ENCODE measurements around the gene DPAGT1. TPM values are rescaled to one million over a fixed set of nuclear protein-coding genes. Genes with fewer than 3 reads are reported as not detected.

The DPAGT1 gene
- total RNA-seq, 4 donors from 2014 or later = 18.5 to 29.9 (median 26.7) TPM

- Histone ChIP-seq H3K9me3 (no peaks in the 10 kb centered on the region), H3K36me3 (peaks cover 24 to 84% (median 35%) of the 10 kb centered on the region in 3 donors), H3K27ac (no peak overlapping the region), H3K4me1 (peaks cover 3 to 14% (median 5%) of the 10 kb centered on the region in 3 donors), H3K4me3 (no peak overlapping the region), H3K27me3 (no peaks in the 10 kb centered on the region)
- 57 to 83% methylated on average over 2 to 3 of the region's 3 CpGs for WGBS, 2 donors
- intact Hi-C loops (cut with DNase I) = no loop called here
- DNase-seq = no peak
- TF ChIP-seq POLR2A (IDR thresholded peaks at IDR 0.05) (no peak), CTCF (IDR thresholded peaks at IDR 0.05) (no peak)
Observed at GRCh38 chr11:119130662-119131061, 29.0 kb upstream of the DPAGT1 start.

- TF ChIP-seq CTCF (IDR thresholded peaks at IDR 0.05) (no peak), POLR2A (IDR thresholded peaks at IDR 0.05) (no peak)
- Histone ChIP-seq H3K4me1 (peaks cover 10 to 28% (median 22%) of the 10 kb centered on the region in 3 donors), H3K27me3 (no peaks in the 10 kb centered on the region), H3K36me3 (peaks cover 14 to 69% (median 20%) of the 10 kb centered on the region in 3 donors), H3K27ac (peak overlapping the region in 2 of 4 donors; percentile 11 to 50), H3K4me3 (no peak overlapping the region), H3K9me3 (no peaks in the 10 kb centered on the region)
- WGBS, 2 donors = 41 to 53% methylated on average over 3 to 5 of the region's 5 CpGs
- no peak for DNase-seq
- intact Hi-C loops (cut with DNase I) = no loop called here
Observed at GRCh38 chr11:119126675-119127268, 25.1 kb upstream of the DPAGT1 start.

GRCh38 chr11:119125821-119126220, 24.2 kb upstream of the DPAGT1 start:
- Histone ChIP-seq H3K36me3 (peaks cover 5 to 60% (median 10%) of the 10 kb centered on the region in 3 donors), H3K4me1 (peaks cover 11 to 31% (median 23%) of the 10 kb centered on the region in 3 donors), H3K27ac (no peak overlapping the region), H3K27me3 (no peaks in the 10 kb centered on the region), H3K9me3 (no peaks in the 10 kb centered on the region), H3K4me3 (no peak overlapping the region)
- DNase-seq = no peak
- 83 to 91% methylated on average over 5 to 6 of the region's 6 CpGs for WGBS, 2 donors
- TF ChIP-seq POLR2A (IDR thresholded peaks at IDR 0.05) = no peak
- no peak for TF ChIP-seq CTCF (IDR thresholded peaks at IDR 0.05)
- intact Hi-C loops (cut with DNase I) = no loop called here

GRCh38 chr11:119121811-119122124, 20.1 kb upstream of the DPAGT1 start:
- H3K4me3 ChIP-seq = peak overlapping the region; percentile 73 to 81 (median 80)
- DNase-seq = no peak
- 0% methylated on average over 11 to 20 of the region's 20 CpGs for WGBS, 2 donors

More at GRCh38 chr11:119121811-119122124, 20.1 kb upstream of the DPAGT1 start:
- H3K27ac ChIP-seq = peak overlapping the region; percentile 82 to 92 (median 89)
- peaks cover 6 to 34% (median 9%) of the 10 kb centered on the region in 3 donors for H3K36me3 ChIP-seq
- intact Hi-C loops (cut with DNase I) = no loop called here
- H3K4me1 ChIP-seq = peaks cover 16 to 33% (median 27%) of the 10 kb centered on the region in 3 donors
- H3K27me3 ChIP-seq = no peaks in the 10 kb centered on the region
- no peaks in the 10 kb centered on the region for H3K9me3 ChIP-seq
- TF ChIP-seq POLR2A (IDR thresholded peaks at IDR 0.05) (no peak), CTCF (IDR thresholded peaks at IDR 0.05) (no peak)

Data from esophagus squamous epithelium (tissue), 5 donors.